BE2C (cell line): ENCODE measurements around the gene IGFBP2. TPM values are rescaled to one million over a fixed set of nuclear protein-coding genes. Genes with fewer than 3 reads are reported as not detected.

Experiments used
- DNase-seq: peaks from one replicate; pipeline ENCODE4 v3.0.0-alpha.2; 2020
- H3K27me3 ChIP-seq: fragments of 250-450 bp; sonication (Bioruptor Pico); 2 replicates; pipeline ENCODE4 v1.5.1; 2020; ENCODE audit warnings: mild to moderate bottlenecking
- H3K36me3 ChIP-seq: fragments of 250-450 bp; sonication (Bioruptor Pico); 2 replicates; pipeline ENCODE4 v1.5.1; 2020; ENCODE audit warnings: mild to moderate bottlenecking
- H3K4me1 ChIP-seq: fragments of 250-450 bp; sonication (Bioruptor Pico); 2 replicates; pipeline ENCODE4 v1.5.1; 2020
- H3K4me3 ChIP-seq: 2 replicates; pipeline ENCODE4 v1.5.1; 2011; ENCODE audit warnings: low read depth, low read length
- H3K9me3 ChIP-seq: fragments of 250-450 bp; sonication (Bioruptor Pico); 2 replicates; pipeline ENCODE4 v1.5.1; 2020
- CTCF ChIP-seq: IDR thresholded peaks from 2 replicates; pipeline ENCODE4 v1.5.1; 2012; ENCODE audit warnings: mild to moderate bottlenecking, low read depth, low read length
- polyA plus RNA-seq: library from polyadenylated mRNA; unstranded; fragments of >200 nt; gene quantifications from one replicate; pipeline ENCODE4 v1.2.1, GENCODE V29; 2012; ENCODE audit warnings: low read depth, missing spikeins; ENCODE audit not compliant: insufficient read length, insufficient read depth

Gene IGFBP2
- polyA plus RNA-seq = 1,157 TPM

- TF ChIP-seq CTCF = no peak
- Histone ChIP-seq H3K27me3 (no peaks in the 10 kb centered on the region), H3K4me3 (peak within 1 kb of the TSS; percentile 99), H3K9me3 (no peaks in the 10 kb centered on the region), H3K4me1 (peaks cover 3% of the 10 kb centered on the region), H3K36me3 (peaks cover 11% of the 10 kb centered on the region; the same call in 1 of the 2 replicates)
- DNase-seq = peak; percentile 90
These were observed at the start of gene IGFBP2 for GRCh38 chr2:216632952-216633615. TSS of gene IGFBP2 (plus strand) at chr2:216633420. CDS start at chr2:216633524, 104 bp downstream.

- no peak overlapping the region for H3K4me3 ChIP-seq
- no peak for TF ChIP-seq CTCF
- no peak for DNase-seq
- H3K36me3 ChIP-seq = no peaks in the 10 kb centered on the region
- no peaks in the 10 kb centered on the region for H3K27me3 ChIP-seq
- no peaks in the 10 kb centered on the region for H3K4me1 ChIP-seq
- peaks cover 2% of the 10 kb centered on the region; the same call in 1 of the 2 replicates for H3K9me3 ChIP-seq
These were observed 49.6 kb upstream of the IGFBP2 start for GRCh38 chr2:216583606-216584005.

GRCh38 chr2:216584112-216584511, 49.1 kb upstream of the IGFBP2 start:
- Histone ChIP-seq H3K4me1 (no peaks in the 10 kb centered on the region), H3K36me3 (no peaks in the 10 kb centered on the region), H3K9me3 (peaks cover 2% of the 10 kb centered on the region; the same call in 1 of the 2 replicates), H3K4me3 (no peak overlapping the region), H3K27me3 (no peaks in the 10 kb centered on the region)
- no peak for DNase-seq
- no peak for TF ChIP-seq CTCF

- peaks cover 2% of the 10 kb centered on the region; the same call in 1 of the 2 replicates for H3K9me3 ChIP-seq
- TF ChIP-seq CTCF = no peak
- no peaks in the 10 kb centered on the region for H3K4me1 ChIP-seq
- no peaks in the 10 kb centered on the region for H3K27me3 ChIP-seq
- no peak overlapping the region for H3K4me3 ChIP-seq
- no peak for DNase-seq
- H3K36me3 ChIP-seq = no peaks in the 10 kb centered on the region
These were observed 47.8 kb upstream of the IGFBP2 start for GRCh38 chr2:216585441-216585840.

- no peaks in the 10 kb centered on the region for H3K36me3 ChIP-seq
- TF ChIP-seq CTCF = no peak
- no peaks in the 10 kb centered on the region for H3K4me1 ChIP-seq
- H3K4me3 ChIP-seq = no peak overlapping the region
- H3K9me3 ChIP-seq = peaks cover 2% of the 10 kb centered on the region; the same call in 1 of the 2 replicates
- no peaks in the 10 kb centered on the region for H3K27me3 ChIP-seq
- DNase-seq = no peak
These were observed 44.1 kb upstream of the IGFBP2 start for GRCh38 chr2:216588861-216589710.
